HUES6 (cell line): ENCODE results near the gene ZMYM5.
"Not testable (repeated sequence)": the region's sequence is repeated elsewhere in the genome, so short reads cannot be mapped to it uniquely, and the experiment has no call there.

Experiments used
- H3K27ac ChIP-seq: 2 replicates; pipeline ENCODE4 v1.7.0; 2013; ENCODE audit warnings: low read depth, mild to moderate bottlenecking, low read length, inconsistent platforms
- H3K27me3 ChIP-seq: 2 replicates; pipeline ENCODE4 v1.6.1; 2013; ENCODE audit warnings: low read length; ENCODE audit not compliant: control insufficient read depth, insufficient read depth
- H3K36me3 ChIP-seq: 2 replicates; pipeline ENCODE4 v1.6.1; 2013; ENCODE audit warnings: low read length; ENCODE audit not compliant: control insufficient read depth, insufficient read depth
- H3K4me1 ChIP-seq: 2 replicates; pipeline ENCODE4 v1.6.1; 2013; ENCODE audit warnings: low read length; ENCODE audit not compliant: control insufficient read depth, insufficient read depth
- H3K4me3 ChIP-seq: 2 replicates; pipeline ENCODE4 v1.5.1; 2013; ENCODE audit warnings: low read depth, low read length
- H3K9ac ChIP-seq: one replicate; pipeline ENCODE4 v1.6.1; 2013; ENCODE audit warnings: mild to moderate bottlenecking, low read length
- H3K9me3 ChIP-seq: 2 replicates; pipeline ENCODE4 v1.6.1; 2013; ENCODE audit warnings: low read depth, low read length; ENCODE audit not compliant: control insufficient read depth, insufficient read depth

Gene ZMYM5

DNA sequence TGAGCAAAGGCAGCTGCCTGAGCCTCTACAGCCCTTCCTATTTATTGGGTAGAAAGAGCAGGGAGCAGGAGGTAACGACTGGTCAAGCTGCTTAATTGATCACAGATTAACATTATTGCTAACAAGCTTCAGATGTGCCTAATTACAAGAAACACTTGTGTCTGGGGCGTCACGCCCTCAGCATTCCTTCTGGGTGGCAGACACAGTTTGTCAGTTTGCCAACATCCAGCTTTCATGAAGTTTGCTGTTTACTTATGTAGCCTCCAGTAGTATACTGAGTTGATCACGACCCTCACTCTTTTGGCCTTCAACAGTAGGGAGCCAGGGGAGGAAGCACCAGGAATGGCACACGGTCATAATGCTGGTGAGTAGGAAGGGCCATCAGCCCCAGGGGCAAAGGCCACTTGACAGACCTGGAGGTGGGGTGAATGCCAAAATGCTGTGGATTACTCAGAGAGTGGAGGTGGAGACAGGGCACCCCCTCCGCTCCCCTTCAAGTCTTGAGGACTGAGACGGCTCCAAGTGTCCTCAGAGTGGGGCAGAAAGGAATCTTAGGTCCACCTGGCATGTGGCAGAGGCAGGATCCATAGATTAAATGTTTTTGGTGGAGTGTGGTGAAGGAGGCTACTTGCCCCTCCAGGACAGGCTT is 45.8 kb downstream of the ZMYM5 start:
- Histone ChIP-seq H3K27ac (no peak overlapping the region), H3K27me3 (no peaks in the 10 kb centered on the region), H3K36me3 (peaks cover 15% of the 10 kb centered on the region), H3K9me3 (peaks cover 2% of the 10 kb centered on the region; the same call in 1 of the 2 replicates), H3K4me1 (no peaks in the 10 kb centered on the region), H3K9ac (no peak overlapping the region), H3K4me3 (no peak overlapping the region)

DNA sequence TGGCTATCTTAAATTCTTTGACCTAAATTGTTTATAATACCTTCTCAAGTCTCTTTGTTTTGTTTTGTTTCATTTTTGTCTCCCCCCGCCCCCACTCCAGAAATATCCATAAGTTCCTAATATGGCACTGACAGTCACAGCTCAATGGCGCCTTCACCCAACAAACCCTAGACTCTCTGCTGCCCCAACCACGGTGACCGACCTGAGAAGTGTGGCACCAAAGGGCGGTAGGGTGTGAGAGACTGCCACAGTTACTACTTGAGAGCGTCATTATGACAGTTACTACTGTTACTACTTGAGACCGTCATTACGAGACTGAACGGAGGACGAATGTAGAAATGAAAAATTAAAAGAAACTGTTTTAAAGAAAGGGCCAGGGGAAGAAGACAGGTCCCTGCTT is 46.3 kb downstream of the ZMYM5 start:
- Histone ChIP-seq H3K27ac (no peak overlapping the region), H3K4me1 (no peaks in the 10 kb centered on the region), H3K9ac (no peak overlapping the region), H3K27me3 (no peaks in the 10 kb centered on the region), H3K9me3 (peaks cover 2% of the 10 kb centered on the region; the same call in 1 of the 2 replicates), H3K36me3 (peaks cover 15% of the 10 kb centered on the region), H3K4me3 (no peak overlapping the region)

DNA sequence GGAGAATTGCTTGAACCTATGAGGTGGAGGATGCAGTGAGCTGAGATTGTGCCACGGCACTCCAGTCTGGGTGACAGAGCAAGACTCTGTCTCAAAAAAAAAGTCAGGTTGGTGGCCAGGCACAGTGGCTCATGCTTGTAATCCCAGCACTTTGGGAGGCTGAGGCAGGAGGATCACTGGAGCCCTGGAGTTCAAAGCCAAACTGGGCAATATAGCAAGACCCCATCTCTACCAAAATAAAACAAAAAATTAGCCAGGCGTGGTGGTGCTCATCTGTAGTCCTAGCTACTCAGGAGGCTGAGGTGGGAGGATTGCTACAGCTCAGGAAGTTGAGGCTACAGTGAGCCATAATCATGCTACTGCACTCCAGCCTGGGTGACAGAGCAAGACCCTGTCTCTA is 47.6 kb downstream of the ZMYM5 start:
- peaks cover 12% of the 10 kb centered on the region for H3K36me3 ChIP-seq
- not testable (repeated sequence) for H3K4me3 ChIP-seq, H3K27ac ChIP-seq, H3K27me3 ChIP-seq, H3K4me1 ChIP-seq, H3K9ac ChIP-seq, H3K9me3 ChIP-seq

DNA sequence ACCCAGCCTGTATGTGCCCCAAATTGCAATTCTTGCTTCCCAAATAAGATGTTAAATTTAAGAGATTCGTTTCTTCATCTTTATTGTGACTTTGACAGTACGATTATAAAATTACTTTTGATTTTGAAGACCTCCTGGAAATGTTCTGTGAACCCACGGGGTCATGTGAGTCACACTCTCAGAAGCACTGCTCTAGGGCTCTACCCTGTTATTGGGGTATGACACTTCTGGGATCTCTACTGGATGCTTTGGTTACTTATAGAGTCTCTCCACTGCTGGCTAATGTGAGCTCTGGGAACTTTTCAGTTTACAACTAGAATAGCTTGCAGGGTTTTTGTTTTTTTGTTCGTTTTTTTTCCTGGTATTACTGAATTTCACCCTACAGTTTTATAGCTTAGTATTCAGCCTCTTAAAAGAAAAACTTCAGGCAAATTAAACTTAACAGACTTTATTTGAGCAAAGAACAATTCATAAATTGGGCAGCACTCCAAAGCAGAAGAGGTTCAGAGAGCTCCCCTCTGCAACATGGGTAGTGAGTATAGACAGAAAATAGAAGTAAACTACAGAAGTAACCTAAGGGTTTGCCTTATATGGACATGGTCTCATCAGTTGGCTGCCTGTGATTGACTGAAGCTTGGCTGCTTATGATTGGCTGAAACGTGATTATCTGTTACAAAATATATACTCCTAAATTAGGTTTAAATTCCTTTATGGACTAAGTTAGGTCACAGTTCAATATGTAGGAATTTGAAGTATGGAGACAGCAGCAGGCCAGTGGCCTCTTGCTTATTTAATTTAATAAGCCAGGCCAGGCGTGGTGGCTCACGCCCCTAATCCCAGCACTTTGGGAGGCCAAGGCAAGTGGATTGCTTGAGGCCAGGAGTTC is 52.2 kb downstream of the ZMYM5 start:
- Histone ChIP-seq H3K27ac (no peak overlapping the region), H3K4me3 (no peak overlapping the region), H3K9ac (no peak overlapping the region), H3K9me3 (no peaks in the 10 kb centered on the region), H3K36me3 (no peaks in the 10 kb centered on the region), H3K4me1 (no peaks in the 10 kb centered on the region), H3K27me3 (no peaks in the 10 kb centered on the region)

DNA sequence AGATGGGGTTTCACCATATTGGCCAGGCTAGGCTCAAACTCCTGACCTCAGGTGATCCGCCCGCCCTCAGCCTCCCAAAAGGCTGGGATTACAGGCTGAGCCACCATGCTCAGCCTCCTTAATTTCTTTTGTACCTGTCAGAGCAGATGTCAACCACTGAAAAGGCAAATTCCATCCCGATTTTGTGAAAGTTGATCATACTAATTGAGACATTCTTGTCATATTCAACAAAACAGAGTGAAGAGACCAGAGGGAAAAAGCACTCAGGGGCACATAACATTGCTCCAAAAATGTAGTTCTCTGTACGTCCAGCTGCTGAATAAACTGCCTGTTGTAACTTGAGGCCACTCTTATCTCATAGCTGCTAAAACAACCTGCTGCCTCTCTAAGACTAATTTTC is 53.3 kb downstream of the ZMYM5 start:
- Histone ChIP-seq H3K9me3 (no peaks in the 10 kb centered on the region), H3K27ac (no peak overlapping the region), H3K36me3 (no peaks in the 10 kb centered on the region), H3K4me3 (no peak overlapping the region), H3K9ac (no peak overlapping the region), H3K4me1 (no peaks in the 10 kb centered on the region), H3K27me3 (no peaks in the 10 kb centered on the region)

DNA sequence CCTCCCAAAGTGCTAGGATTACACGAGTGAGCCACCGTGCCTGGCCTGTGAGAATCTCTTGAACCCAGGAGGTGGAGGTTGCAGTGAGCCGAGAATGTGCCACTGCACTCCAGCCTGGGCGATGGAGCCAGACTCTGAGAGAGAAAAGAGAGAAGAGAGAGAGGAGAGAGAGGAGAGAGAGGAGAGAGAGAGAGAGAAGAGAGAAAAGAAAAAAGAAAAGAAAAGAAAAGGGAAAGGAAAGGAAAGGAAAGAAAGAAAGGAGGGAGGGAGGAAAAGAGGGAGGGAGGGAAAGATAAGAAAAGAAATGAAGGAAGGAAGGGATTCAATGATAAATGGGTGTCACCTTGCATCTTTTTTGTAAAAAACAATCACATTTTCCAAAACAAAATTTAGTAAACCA is 57.7 kb downstream of the ZMYM5 start:
- H3K27me3 ChIP-seq = no peaks in the 10 kb centered on the region
- H3K9me3 ChIP-seq = no peaks in the 10 kb centered on the region
- no peaks in the 10 kb centered on the region for H3K4me1 ChIP-seq
- no peaks in the 10 kb centered on the region for H3K36me3 ChIP-seq
- H3K4me3 ChIP-seq = no peak overlapping the region
- no peak overlapping the region for H3K27ac ChIP-seq
- no peak overlapping the region for H3K9ac ChIP-seq

DNA sequence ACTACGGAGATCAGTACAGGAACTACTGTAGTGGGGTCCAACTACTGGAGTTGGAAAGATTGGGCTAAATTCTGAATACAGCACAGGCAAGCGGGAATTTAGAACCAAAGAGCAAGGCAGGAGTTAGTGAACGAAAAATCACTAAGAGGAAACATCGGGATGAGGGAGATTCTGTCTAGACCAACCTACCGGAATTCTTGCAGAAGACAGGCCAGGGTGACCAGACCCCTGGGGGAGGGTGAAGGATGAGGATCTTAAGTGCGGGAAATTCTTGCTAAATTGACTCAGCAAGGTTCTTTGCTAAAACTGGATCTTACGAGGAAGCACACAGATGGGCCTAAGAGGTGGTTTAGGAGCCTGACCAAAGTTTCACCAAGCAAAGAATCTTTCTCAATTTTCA is 67.5 kb downstream of the ZMYM5 start:
- H3K4me1 ChIP-seq = peaks cover 8% of the 10 kb centered on the region; the same call in 1 of the 2 replicates

DNA sequence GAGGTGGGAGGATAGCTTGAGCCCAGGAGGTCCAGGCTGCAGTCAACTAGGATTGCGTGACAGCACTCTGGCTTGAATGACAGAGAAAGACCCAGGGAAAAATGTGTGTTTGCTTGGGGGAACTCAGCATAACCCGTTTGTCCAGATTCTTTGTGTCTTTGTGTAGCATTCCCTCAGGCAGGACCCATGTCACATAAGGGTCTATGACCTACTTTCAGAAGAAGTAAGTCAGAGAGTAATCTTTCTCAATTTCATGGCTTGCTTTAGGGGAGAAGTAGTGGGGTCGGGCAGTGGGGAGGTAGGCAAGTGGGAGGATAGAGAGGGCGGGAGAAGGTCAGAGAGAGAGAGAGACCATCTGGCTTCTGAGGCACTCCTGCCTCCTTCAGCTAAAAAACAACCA is 68.8 kb downstream of the ZMYM5 start:
- H3K9me3 ChIP-seq = no peaks in the 10 kb centered on the region
- H3K36me3 ChIP-seq = no peaks in the 10 kb centered on the region
- no peak overlapping the region for H3K4me3 ChIP-seq
- H3K27ac ChIP-seq = peak overlapping the region; percentile 15; the same call in 1 of the 2 replicates
- H3K9ac ChIP-seq = peak overlapping the region; percentile 14
- H3K27me3 ChIP-seq = no peaks in the 10 kb centered on the region
- H3K4me1 ChIP-seq = peaks cover 8% of the 10 kb centered on the region; the same call in 1 of the 2 replicates

More for the DNA sequence above, 67.5 kb downstream of the ZMYM5 start:
- no peaks in the 10 kb centered on the region for H3K36me3 ChIP-seq
- H3K4me3 ChIP-seq = no peak overlapping the region
- no peaks in the 10 kb centered on the region for H3K27me3 ChIP-seq
- H3K9me3 ChIP-seq = no peaks in the 10 kb centered on the region
- H3K27ac ChIP-seq = no peak overlapping the region
- H3K9ac ChIP-seq = no peak overlapping the region

DNA sequence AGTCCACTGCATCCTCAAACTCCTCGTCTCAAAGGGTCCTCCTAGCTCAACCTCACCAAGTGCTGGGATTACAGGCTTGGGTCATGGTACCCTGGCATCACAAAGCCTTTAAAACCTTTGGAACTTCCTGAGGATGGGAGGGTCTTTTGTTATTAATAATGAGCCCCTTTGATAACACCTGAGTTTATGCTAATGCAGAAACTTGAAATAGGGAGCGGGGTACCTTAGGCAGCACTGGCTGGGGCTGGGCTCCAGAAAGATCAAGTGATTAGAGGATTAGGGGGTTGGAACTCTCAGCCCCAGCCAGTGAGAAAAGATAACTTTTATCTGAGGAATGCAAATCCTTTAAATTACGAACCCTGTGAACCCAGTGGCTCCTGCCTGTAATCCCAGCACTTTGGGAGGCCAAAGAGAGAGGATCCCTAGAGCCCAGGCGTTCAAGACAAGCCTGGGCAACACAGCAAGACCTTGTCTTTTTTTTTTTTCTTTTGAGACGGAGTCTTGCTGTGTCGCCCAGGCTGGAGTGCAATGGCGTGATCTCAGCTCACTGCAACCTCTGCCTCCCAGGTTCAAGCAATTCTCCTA is 71.4 kb downstream of the ZMYM5 start:
- no peaks in the 10 kb centered on the region for H3K9me3 ChIP-seq
- no peak overlapping the region for H3K27ac ChIP-seq
- H3K4me3 ChIP-seq = no peak overlapping the region
- peaks cover 8% of the 10 kb centered on the region; the same call in 1 of the 2 replicates for H3K4me1 ChIP-seq
- H3K9ac ChIP-seq = no peak overlapping the region
- H3K36me3 ChIP-seq = no peaks in the 10 kb centered on the region
- no peaks in the 10 kb centered on the region for H3K27me3 ChIP-seq

DNA sequence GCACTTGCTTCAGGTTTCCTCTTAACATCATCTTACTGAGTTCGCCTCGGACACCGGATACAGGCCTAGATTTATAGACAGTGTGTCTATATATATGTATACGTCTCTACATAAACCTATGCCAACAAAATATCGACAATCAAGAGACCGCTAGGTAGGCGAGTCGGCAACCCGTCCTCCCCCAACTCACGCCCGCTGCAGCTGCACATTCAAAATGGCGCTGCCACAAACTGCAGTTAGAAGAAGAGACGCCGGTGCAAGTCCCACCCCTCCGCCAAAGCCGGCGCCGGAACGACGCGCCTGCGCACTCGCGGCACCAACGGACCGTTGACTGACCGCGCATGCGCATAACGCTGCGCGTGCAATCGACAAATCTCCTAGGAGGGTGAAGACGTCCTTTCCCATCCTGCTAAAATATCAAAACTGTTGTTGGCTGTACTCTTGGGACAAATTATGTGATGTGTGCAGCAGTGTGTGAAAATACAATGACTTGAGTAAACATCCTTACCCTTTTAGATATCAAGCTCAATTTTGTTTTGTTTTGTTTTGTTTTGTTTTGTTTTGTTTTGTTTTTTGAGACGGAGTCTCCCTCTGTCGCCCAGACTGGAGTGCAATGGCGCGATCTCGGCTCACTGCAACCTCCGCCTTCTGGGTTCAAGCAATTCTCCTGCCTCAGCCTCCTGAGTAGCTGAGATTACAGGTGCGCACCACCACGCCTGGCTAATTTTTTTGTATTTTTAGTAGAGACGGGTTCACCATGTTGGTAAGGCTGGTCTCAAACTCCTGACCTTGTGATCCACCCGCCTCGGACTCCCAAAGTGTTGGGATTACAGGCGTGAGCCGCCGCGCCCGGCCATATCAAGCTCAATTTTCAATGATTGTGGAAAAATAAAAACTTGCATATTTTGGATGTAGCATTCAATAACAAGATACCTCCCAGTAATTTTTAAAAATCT is 80.4 kb downstream of the ZMYM5 start, which contains the start of gene PSPC1:
Gene PSPC1 (minus strand): TSS at position 219 of the 956 bp plus-strand sequence. CDS start 188 bp downstream, at position 31.
- Histone ChIP-seq H3K27ac (peak within 1 kb of the TSS; percentile 95), H3K4me3 (peak within 1 kb of the TSS; percentile 97), H3K9ac (peak within 1 kb of the TSS; percentile 98)
- H3K36me3 ChIP-seq, H3K4me1 ChIP-seq, H3K9me3 ChIP-seq, H3K27me3 ChIP-seq: not testable (repeated sequence)
